Measurements from ENCODE around the gene TSEN2. TPM values are rescaled to one million over a fixed set of nuclear protein-coding genes. Genes with fewer than 3 reads are reported as not detected.

TSEN2 gene
- total RNA-seq, 1 experiment from 2014 or later = 35.5 TPM

DNA sequence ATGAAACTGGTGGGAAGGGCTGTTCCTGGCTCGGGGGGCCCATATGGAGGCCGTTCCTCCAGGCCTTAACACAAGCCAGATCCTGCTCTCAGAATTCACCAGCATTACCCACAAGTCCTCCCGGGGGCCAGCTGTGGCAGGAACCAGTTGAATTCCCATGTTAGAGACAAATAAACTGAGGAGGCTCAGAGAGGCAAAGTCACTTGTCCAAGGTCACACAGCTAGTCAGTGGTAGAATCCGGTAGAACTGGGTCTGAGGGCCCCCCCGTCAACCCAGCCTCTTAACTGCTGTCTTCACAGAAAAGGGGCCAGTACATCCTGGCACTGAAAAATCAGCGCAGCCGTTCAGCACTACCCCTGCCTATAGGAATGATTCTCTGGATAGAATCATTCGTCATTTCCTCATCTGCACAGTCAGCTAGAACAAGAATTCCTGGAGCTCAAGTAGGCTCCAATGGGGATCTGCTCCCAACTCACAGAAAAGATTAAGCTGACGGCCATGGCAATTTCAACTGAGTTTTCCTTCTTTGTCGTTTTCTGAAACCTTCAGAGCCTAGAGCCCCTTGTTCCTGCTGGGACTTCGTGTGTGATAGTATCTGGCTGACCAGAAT lies 12.2 kb upstream of the TSEN2 start:
- H3K9me3 ChIP-seq (ENCODE audit: control insufficient read depth in 1 of 2, insufficient read depth in 1 of 2, low read depth in 1 of 2, low read length in 2 of 2) = no peaks in the 10 kb centered on the region
- H3K4me3 ChIP-seq (replicated peaks in 1 of 2; ENCODE audit: low read depth in 1 of 2, low read length in 2 of 2) = no peak overlapping the region
- no peaks in the 10 kb centered on the region for H3K9me2 ChIP-seq (ENCODE audit: insufficient read depth)
- no peaks in the 10 kb centered on the region for H4K20me1 ChIP-seq (ENCODE audit: insufficient read depth)
- H3K4me1 ChIP-seq (ENCODE audit: control insufficient read depth in 1 of 2, insufficient read depth in 2 of 2, low read length in 2 of 2) = peaks cover 26 to 56% of the 10 kb centered on the region in 2 experiments
- H3K4me2 ChIP-seq (ENCODE audit: low read length) = peak overlapping the region; percentile 72
- ATAC-seq = no peak
- TF ChIP-seq SIN3A (IDR thresholded peaks at IDR 0.05; ENCODE audit: low read depth) (no peak), POLR2A (IDR thresholded peaks at IDR 0.05; ENCODE audit: borderline replicate concordance, extremely low read depth, insufficient read depth, insufficient read length) (no peak), EZH2phosphoT487 (IDR thresholded peaks at IDR 0.05; ENCODE audit: borderline replicate concordance) (no peak), EGR1 (IDR thresholded peaks at IDR 0.05; ENCODE audit: low read depth) (no peak), RAD21 (IDR thresholded peaks at IDR 0.05; ENCODE audit: low read depth) (no peak)
- TF ChIP-seq, protein P1, sequence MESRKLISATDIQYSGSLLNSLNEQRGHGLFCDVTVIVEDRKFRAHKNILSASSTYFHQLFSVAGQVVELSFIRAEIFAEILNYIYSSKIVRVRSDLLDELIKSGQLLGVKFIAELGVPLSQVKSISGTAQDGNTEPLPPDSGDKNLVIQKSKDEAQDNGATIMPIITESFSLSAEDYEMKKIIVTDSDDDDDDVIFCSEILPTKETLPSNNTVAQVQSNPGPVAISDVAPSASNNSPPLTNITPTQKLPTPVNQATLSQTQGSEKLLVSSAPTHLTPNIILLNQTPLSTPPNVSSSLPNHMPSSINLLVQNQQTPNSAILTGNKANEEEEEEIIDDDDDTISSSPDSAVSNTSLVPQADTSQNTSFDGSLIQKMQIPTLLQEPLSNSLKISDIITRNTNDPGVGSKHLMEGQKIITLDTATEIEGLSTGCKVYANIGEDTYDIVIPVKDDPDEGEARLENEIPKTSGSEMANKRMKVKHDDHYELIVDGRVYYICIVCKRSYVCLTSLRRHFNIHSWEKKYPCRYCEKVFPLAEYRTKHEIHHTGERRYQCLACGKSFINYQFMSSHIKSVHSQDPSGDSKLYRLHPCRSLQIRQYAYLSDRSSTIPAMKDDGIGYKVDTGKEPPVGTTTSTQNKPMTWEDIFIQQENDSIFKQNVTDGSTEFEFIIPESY (IDR thresholded peaks at IDR 0.05; ENCODE audit: extremely low read depth, insufficient replicate concordance, low read length) = no peak
- TF ChIP-seq, protein P2, sequence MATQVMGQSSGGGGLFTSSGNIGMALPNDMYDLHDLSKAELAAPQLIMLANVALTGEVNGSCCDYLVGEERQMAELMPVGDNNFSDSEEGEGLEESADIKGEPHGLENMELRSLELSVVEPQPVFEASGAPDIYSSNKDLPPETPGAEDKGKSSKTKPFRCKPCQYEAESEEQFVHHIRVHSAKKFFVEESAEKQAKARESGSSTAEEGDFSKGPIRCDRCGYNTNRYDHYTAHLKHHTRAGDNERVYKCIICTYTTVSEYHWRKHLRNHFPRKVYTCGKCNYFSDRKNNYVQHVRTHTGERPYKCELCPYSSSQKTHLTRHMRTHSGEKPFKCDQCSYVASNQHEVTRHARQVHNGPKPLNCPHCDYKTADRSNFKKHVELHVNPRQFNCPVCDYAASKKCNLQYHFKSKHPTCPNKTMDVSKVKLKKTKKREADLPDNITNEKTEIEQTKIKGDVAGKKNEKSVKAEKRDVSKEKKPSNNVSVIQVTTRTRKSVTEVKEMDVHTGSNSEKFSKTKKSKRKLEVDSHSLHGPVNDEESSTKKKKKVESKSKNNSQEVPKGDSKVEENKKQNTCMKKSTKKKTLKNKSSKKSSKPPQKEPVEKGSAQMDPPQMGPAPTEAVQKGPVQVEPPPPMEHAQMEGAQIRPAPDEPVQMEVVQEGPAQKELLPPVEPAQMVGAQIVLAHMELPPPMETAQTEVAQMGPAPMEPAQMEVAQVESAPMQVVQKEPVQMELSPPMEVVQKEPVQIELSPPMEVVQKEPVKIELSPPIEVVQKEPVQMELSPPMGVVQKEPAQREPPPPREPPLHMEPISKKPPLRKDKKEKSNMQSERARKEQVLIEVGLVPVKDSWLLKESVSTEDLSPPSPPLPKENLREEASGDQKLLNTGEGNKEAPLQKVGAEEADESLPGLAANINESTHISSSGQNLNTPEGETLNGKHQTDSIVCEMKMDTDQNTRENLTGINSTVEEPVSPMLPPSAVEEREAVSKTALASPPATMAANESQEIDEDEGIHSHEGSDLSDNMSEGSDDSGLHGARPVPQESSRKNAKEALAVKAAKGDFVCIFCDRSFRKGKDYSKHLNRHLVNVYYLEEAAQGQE (IDR thresholded peaks at IDR 0.05; ENCODE audit: low read depth) = no peak
- H3K27ac ChIP-seq (ENCODE audit: low read depth, low read length) = peak overlapping the region; percentile 72
- DNase-seq (ENCODE audit: low read depth, low spot score) = no peak
- no peaks in the 10 kb centered on the region for H3K27me3 ChIP-seq (ENCODE audit: insufficient read depth, low read length)
- H3K36me3 ChIP-seq (ENCODE audit: control insufficient read depth in 1 of 2, insufficient read depth in 2 of 2, low read length in 2 of 2) = no peaks in the 10 kb centered on the region
- ChIA-PET RAD21 (ENCODE audit: low non-redundant PET in 1 of 2, low total read pairs in 2 of 2, uncharacterized antibody in 2 of 2, unreplicated experiment in 2 of 2) (no interaction called here), CTCF (interaction anchor here (1.4 to 3.8 kb wide), 2 partner anchors 7 to 337 kb away, joined by 3 to 23 read pairs; no protein-coding TSS in a partner anchor), POLR2A (interaction anchor here (1.7 kb wide), 1 partner anchor 12 kb away, joined by 4 read pairs; the partner anchor contains the start of gene TSEN2)
- H3K9ac ChIP-seq (ENCODE audit: low read length) = peak overlapping the region; percentile 41; the same call in 1 of the 2 replicates
- no peak overlapping the region for H2AFZ ChIP-seq (ENCODE audit: low read depth, low read length, poor library complexity, severe bottlenecking)
- no peaks in the 10 kb centered on the region for H3K79me2 ChIP-seq (ENCODE audit: insufficient read depth, low read length)
- BruUV-seq (replicated peaks) = no TSS peak
- intact Hi-C loops (cut with micrococcal nuclease) = loop anchor here (1.0 to 5.0 kb wide), 3 partner anchors 29 to 185 kb away; partner anchors contain the start of gene PPARG

Measured in HCT116 (cell line).